ENCODE measurements around the gene TMEM53. TPM values are rescaled to one million over a fixed set of nuclear protein-coding genes. Genes with fewer than 3 reads are reported as not detected.

The TMEM53 gene
- total RNA-seq, 1 experiment from 2014 or later, result 6.2 TPM

- H4K8ac ChIP-seq (replicated peaks; ENCODE audit: insufficient read length, low read depth, low read length), result no peak overlapping the region
- no peak overlapping the region for H3K56ac ChIP-seq (ENCODE audit: insufficient read length, low read depth, low read length)
- no peak overlapping the region for H4K5ac ChIP-seq (ENCODE audit: insufficient read length, low read depth, low read length)
- no peak for DNase-seq
- H3K9me3 ChIP-seq (ENCODE audit: control insufficient read depth, low read depth, low read length), result no peaks in the 10 kb centered on the region
- no peaks in the 10 kb centered on the region for H4K20me1 ChIP-seq (ENCODE audit: control insufficient read depth, insufficient read depth, insufficient read length)
- Mint-ChIP-seq H3K36me3 (ENCODE audit: insufficient read depth in 1 of 3, low read depth in 3 of 3) (peaks cover 0 to 2% (median 0%) of the 10 kb centered on the region in 3 experiments; a peak in 2 of 7 replicates), H3K27ac (no peak overlapping the region), H3K9me3 (peaks cover 0 to 3% of the 10 kb centered on the region in 2 experiments; a peak in 1 of 5 replicates), H3K27me3 (ENCODE audit: low read depth) (peaks cover 13% of the 10 kb centered on the region), H3K4me3 (no peak overlapping the region), H3K4me1 (peaks cover 10 to 18% of the 10 kb centered on the region in 2 experiments; a peak in 3 of 4 replicates)
- H2AFZ ChIP-seq (ENCODE audit: low read length), result no peak overlapping the region
- no peak overlapping the region for H3K9ac ChIP-seq (ENCODE audit: extremely low read depth, insufficient read length, low read length)
- H3T11ph ChIP-seq (ENCODE audit: low read length), result no peak overlapping the region
- H3K4me2 ChIP-seq (ENCODE audit: insufficient read depth, insufficient read length, low read length), result no peak overlapping the region
- no peak overlapping the region for H3K4ac ChIP-seq (ENCODE audit: low read depth, low read length)
- H3K23ac ChIP-seq (ENCODE audit: insufficient read length, low read depth, low read length), result no peak overlapping the region
- no CpG with 5 or more reads among the region's 12 CpGs for WGBS (ENCODE audit: extremely low coverage, insufficient read length, low lambda C conversion rate)
- peaks cover 2% of the 10 kb centered on the region; the same call in 1 of the 2 replicates for H3K4me1 ChIP-seq (ENCODE audit: insufficient read depth, low read length)
- H3K79me1 ChIP-seq (ENCODE audit: insufficient read depth, low read depth, low read length, poor library complexity, severe bottlenecking), result no peaks in the 10 kb centered on the region
- H3K27me3 ChIP-seq (ENCODE audit: insufficient read depth, low read length), result no peaks in the 10 kb centered on the region
- H2BK15ac ChIP-seq (ENCODE audit: low read depth, low read length), result no peak overlapping the region
- TF ChIP-seq CTCF (conservative IDR thresholded peaks at IDR 0.05), result no peak
- no peak overlapping the region for H2BK120ac ChIP-seq (ENCODE audit: low read depth, low read length, poor library complexity, severe bottlenecking)
- no peak overlapping the region for H2BK5ac ChIP-seq (ENCODE audit: insufficient read length, low read length)
- H3K23me2 ChIP-seq (ENCODE audit: insufficient read length, low read depth, low read length, poor library complexity, severe bottlenecking), result no peaks in the 10 kb centered on the region
- no peaks in the 10 kb centered on the region for H3K79me2 ChIP-seq (ENCODE audit: insufficient read depth, low read length)
- no peak overlapping the region for H3K27ac ChIP-seq (ENCODE audit: insufficient read length, low read depth, low read length)
- H3K14ac ChIP-seq (ENCODE audit: insufficient read depth, low read length), result no peak overlapping the region
- no peak overlapping the region for H3K18ac ChIP-seq (ENCODE audit: insufficient read length, low read depth, low read length)
- H2BK20ac ChIP-seq (ENCODE audit: low read depth, low read length, poor library complexity, severe bottlenecking), result no peak overlapping the region
- H2AK5ac ChIP-seq (ENCODE audit: insufficient read length, low read length), result no peak overlapping the region
- H2BK12ac ChIP-seq (ENCODE audit: insufficient read length, low read depth, low read length), result no peak overlapping the region
- no peak overlapping the region for H4K91ac ChIP-seq (ENCODE audit: insufficient read length, low read depth, low read length)
These were observed 68.2 kb downstream of the TMEM53 start for GRCh38 chr1:44605914-44606615.
